GM23338 (cell line): ENCODE measurements around the gene GALNT9. TPM values are rescaled to one million over a fixed set of nuclear protein-coding genes. Genes with fewer than 3 reads are reported as not detected.

ENCODE experiments used
- ATAC-seq: fragments of 200-7000 bp; cut with Tn5 transposase; 3 replicates; pipeline ENCODE4 v1.9.1; 2020
- DNase-seq: peaks from one replicate; pipeline ENCODE4 v3.0.0-alpha.2; 2015; ENCODE audit warnings: low spot score
- H2AFZ ChIP-seq: fragments of 200-600 bp; sonication (generic); 2 replicates; pipeline ENCODE4 v1.8.0; 2016; ENCODE audit warnings: antibody characterized with exemption, mild to moderate bottlenecking, moderate library complexity
- H3F3A ChIP-seq: fragments of 200-600 bp; sonication (generic); replicated peaks from 2 replicates; pipeline ENCODE4 v1.8.0; 2017; ENCODE audit warnings: antibody characterized with exemption, mixed run types, low read depth
- H3K27ac ChIP-seq: fragments of 200-600 bp; sonication (generic); 2 replicates; pipeline ENCODE4 v1.6.1; 2016; ENCODE audit warnings: low read depth
- H3K27me3 ChIP-seq: fragments of 200-600 bp; sonication (generic); 2 replicates; pipeline ENCODE4 v1.8.0; 2016; ENCODE audit warnings: mild to moderate bottlenecking, mixed run types, moderate library complexity; ENCODE audit not compliant: insufficient read depth
- H3K36me3 ChIP-seq: fragments of 200-600 bp; sonication (generic); 2 replicates; pipeline ENCODE4 v1.8.0; 2016; ENCODE audit warnings: mild to moderate bottlenecking; ENCODE audit not compliant: insufficient read depth
- H3K4me1 ChIP-seq: fragments of 200-600 bp; sonication (generic); 2 replicates; pipeline ENCODE4 v1.8.0; 2016; ENCODE audit warnings: mild to moderate bottlenecking, moderate library complexity; ENCODE audit not compliant: insufficient read depth
- H3K4me2 ChIP-seq: fragments of 200-600 bp; sonication (generic); 2 replicates; pipeline ENCODE4 v1.7.1; 2017; ENCODE audit warnings: mixed run types
- H3K4me3 ChIP-seq: fragments of 200-600 bp; sonication (generic); 2 replicates; pipeline ENCODE4 v1.6.1; 2016; ENCODE audit warnings: mixed run types
- H3K79me2 ChIP-seq: fragments of 200-600 bp; sonication (generic); replicated peaks from 2 replicates; pipeline ENCODE4 v1.8.0; 2017; ENCODE audit warnings: mild to moderate bottlenecking; ENCODE audit not compliant: insufficient read depth
- H3K9me2 ChIP-seq: fragments of 200-600 bp; sonication (generic); 2 replicates; pipeline ENCODE4 v1.8.0; 2017; ENCODE audit not compliant: insufficient read depth
- H4K20me1 ChIP-seq: fragments of 200-600 bp; sonication (generic); replicated peaks from 2 replicates; pipeline ENCODE4 v1.8.0; 2017; ENCODE audit warnings: mild to moderate bottlenecking; ENCODE audit not compliant: insufficient read depth
- H3K27ac Mint-ChIP-seq: 2 replicates; pipeline ENCODE4 v1.8.0; 2020; ENCODE audit warnings: inconsistent platforms, mild to moderate bottlenecking, moderate library complexity, mixed read lengths
- H3K27me3 Mint-ChIP-seq: 3 replicates; pipeline ENCODE4 v1.8.0; 2022; ENCODE audit warnings: low read depth, mild to moderate bottlenecking, moderate library complexity, mixed read lengths, inconsistent platforms; ENCODE audit not compliant: insufficient read depth, poor library complexity
- H3K36me3 Mint-ChIP-seq: 3 replicates; pipeline ENCODE4 v1.8.0; 2021; ENCODE audit warnings: low read depth, mild to moderate bottlenecking, inconsistent platforms, moderate library complexity, mixed read lengths
- H3K4me1 Mint-ChIP-seq: 3 replicates; pipeline ENCODE4 v1.8.0; 2020; ENCODE audit warnings: mild to moderate bottlenecking, inconsistent platforms, mixed read lengths
- H3K4me3 Mint-ChIP-seq: 3 replicates; pipeline ENCODE4 v1.8.0; 2021; ENCODE audit warnings: moderate library complexity, mild to moderate bottlenecking, inconsistent platforms, mixed read lengths
- H3K9me3 Mint-ChIP-seq: 3 replicates; pipeline ENCODE4 v1.8.0; 2020; ENCODE audit warnings: moderate library complexity, mild to moderate bottlenecking, inconsistent platforms, mixed read lengths
- CREB1 ChIP-seq: fragments of 250-450 bp; sonication (Bioruptor Pico); IDR thresholded peaks from 2 replicates; pipeline ENCODE4 v1.5.0; 2020; ENCODE audit warnings: low read depth, mild to moderate bottlenecking, moderate library complexity
- CTCF ChIP-seq, 2 experiments: fragments of 200-600 bp in 1 of 2; sonication (generic) in 1 of 2; conservative IDR thresholded peaks; 2 replicates each; pipeline versions ENCODE4 v1.5.1 to v1.6.1; 2016 to 2017; ENCODE audit warnings: antibody characterized with exemption in 2 of 2, low read depth in 2 of 2, mild to moderate bottlenecking in 2 of 2, moderate library complexity in 1 of 2
- EZH2phosphoT487 ChIP-seq: fragments of 200-600 bp; sonication (generic); IDR thresholded peaks from one replicate; pipeline ENCODE4 v1.8.1; 2018; ENCODE audit warnings: antibody characterized with exemption; ENCODE audit not compliant: unreplicated experiment
- NANOG ChIP-seq: IDR thresholded peaks from 2 replicates; pipeline ENCODE4 v1.6.1; 2016; ENCODE audit warnings: antibody characterized with exemption, borderline replicate concordance
- STAT1 ChIP-seq: IDR thresholded peaks from one replicate; pipeline ENCODE4 v1.6.1; 2016; ENCODE audit warnings: antibody characterized with exemption; ENCODE audit not compliant: unreplicated experiment
- polyA plus RNA-seq: library from polyadenylated mRNA; unstranded; fragments of >200 nt; fragmentation: Nextera tagmentation; extraction: Ambion mirVana; gene quantifications from 2 replicates; pipeline ENCODE4 v1.2.1, GENCODE V29; 2016
- total RNA-seq: library from RNA; depleted of rRNA; stranded (reverse); fragments of >200 nt; shearing (Covaris generic); gene quantifications from 2 replicates; pipeline ENCODE4 v1.2.3, GENCODE V29; 2014
- TF ChIP-seq, protein P1 (sequence below): IDR thresholded peaks from one replicate; pipeline ENCODE4 v1.6.1; 2018; ENCODE audit warnings: antibody characterized with exemption; ENCODE audit not compliant: unreplicated experiment
- TF ChIP-seq, protein P2 (sequence below): IDR thresholded peaks from 2 replicates; pipeline ENCODE4 v1.6.1; 2016; ENCODE audit warnings: antibody characterized with exemption

Gene GALNT9
- total and polyA plus RNA-seq, 2 experiments from 2014 or later: 0.81 to 2.5 TPM

GRCh38 chr12:132211816-132212215, 117.6 kb downstream of the GALNT9 start:
- Mint-ChIP-seq H3K27ac (no peak overlapping the region), H3K27me3 (peaks cover 24% of the 10 kb centered on the region)
- no peak overlapping the region for H3K27ac ChIP-seq

GRCh38 chr12:132211326-132211725, 118.1 kb downstream of the GALNT9 start:
- no peaks in the 10 kb centered on the region for H4K20me1 ChIP-seq
- Mint-ChIP-seq H3K27ac (no peak overlapping the region), H3K36me3 (no peaks in the 10 kb centered on the region), H3K27me3 (peaks cover 29% of the 10 kb centered on the region), H3K4me1 (no peaks in the 10 kb centered on the region), H3K9me3 (no peaks in the 10 kb centered on the region; the same call in 1 of the 3 replicates), H3K4me3 (no peak overlapping the region)
- H3K4me3 ChIP-seq: no peak overlapping the region
- no peaks in the 10 kb centered on the region for H3K36me3 ChIP-seq
- no peak for ATAC-seq
- H3K79me2 ChIP-seq: no peaks in the 10 kb centered on the region
- no peaks in the 10 kb centered on the region for H3K4me1 ChIP-seq
- H3K27me3 ChIP-seq: no peaks in the 10 kb centered on the region
- H3K27ac ChIP-seq: no peak overlapping the region
- H3F3A ChIP-seq: no peaks in the 10 kb centered on the region
- H3K4me2 ChIP-seq: no peak overlapping the region
- no peaks in the 10 kb centered on the region for H3K9me2 ChIP-seq
- no peak overlapping the region for H2AFZ ChIP-seq
- DNase-seq: no peak
- TF ChIP-seq NANOG (no peak), CREB1 (CRISPR knock-in tag) (no peak), CTCF (conservative IDR thresholded peaks at IDR 0.05; ENCODE audit: low read depth in 2 of 2) (no peak)
- TF ChIP-seq, protein P1, sequence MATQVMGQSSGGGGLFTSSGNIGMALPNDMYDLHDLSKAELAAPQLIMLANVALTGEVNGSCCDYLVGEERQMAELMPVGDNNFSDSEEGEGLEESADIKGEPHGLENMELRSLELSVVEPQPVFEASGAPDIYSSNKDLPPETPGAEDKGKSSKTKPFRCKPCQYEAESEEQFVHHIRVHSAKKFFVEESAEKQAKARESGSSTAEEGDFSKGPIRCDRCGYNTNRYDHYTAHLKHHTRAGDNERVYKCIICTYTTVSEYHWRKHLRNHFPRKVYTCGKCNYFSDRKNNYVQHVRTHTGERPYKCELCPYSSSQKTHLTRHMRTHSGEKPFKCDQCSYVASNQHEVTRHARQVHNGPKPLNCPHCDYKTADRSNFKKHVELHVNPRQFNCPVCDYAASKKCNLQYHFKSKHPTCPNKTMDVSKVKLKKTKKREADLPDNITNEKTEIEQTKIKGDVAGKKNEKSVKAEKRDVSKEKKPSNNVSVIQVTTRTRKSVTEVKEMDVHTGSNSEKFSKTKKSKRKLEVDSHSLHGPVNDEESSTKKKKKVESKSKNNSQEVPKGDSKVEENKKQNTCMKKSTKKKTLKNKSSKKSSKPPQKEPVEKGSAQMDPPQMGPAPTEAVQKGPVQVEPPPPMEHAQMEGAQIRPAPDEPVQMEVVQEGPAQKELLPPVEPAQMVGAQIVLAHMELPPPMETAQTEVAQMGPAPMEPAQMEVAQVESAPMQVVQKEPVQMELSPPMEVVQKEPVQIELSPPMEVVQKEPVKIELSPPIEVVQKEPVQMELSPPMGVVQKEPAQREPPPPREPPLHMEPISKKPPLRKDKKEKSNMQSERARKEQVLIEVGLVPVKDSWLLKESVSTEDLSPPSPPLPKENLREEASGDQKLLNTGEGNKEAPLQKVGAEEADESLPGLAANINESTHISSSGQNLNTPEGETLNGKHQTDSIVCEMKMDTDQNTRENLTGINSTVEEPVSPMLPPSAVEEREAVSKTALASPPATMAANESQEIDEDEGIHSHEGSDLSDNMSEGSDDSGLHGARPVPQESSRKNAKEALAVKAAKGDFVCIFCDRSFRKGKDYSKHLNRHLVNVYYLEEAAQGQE: no peak
- TF ChIP-seq, protein P2, sequence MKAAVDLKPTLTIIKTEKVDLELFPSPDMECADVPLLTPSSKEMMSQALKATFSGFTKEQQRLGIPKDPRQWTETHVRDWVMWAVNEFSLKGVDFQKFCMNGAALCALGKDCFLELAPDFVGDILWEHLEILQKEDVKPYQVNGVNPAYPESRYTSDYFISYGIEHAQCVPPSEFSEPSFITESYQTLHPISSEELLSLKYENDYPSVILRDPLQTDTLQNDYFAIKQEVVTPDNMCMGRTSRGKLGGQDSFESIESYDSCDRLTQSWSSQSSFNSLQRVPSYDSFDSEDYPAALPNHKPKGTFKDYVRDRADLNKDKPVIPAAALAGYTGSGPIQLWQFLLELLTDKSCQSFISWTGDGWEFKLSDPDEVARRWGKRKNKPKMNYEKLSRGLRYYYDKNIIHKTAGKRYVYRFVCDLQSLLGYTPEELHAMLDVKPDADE: no peak

More at GRCh38 chr12:132211816-132212215, 117.6 kb downstream of the GALNT9 start:
- Histone ChIP-seq H3K79me2 (no peaks in the 10 kb centered on the region), H3F3A (no peaks in the 10 kb centered on the region), H3K36me3 (no peaks in the 10 kb centered on the region), H3K4me1 (no peaks in the 10 kb centered on the region), H3K4me2 (no peak overlapping the region), H4K20me1 (no peaks in the 10 kb centered on the region), H2AFZ (no peak overlapping the region), H3K27me3 (0 out of 2 replicates have a peak, but pooled peaks cover 3% of the 10 kb centered on the region), H3K9me2 (no peaks in the 10 kb centered on the region), H3K4me3 (no peak overlapping the region)
- TF ChIP-seq EZH2phosphoT487: no peak
- TF ChIP-seq, protein P2: no peak
- TF ChIP-seq CREB1 (CRISPR knock-in tag): no peak
- TF ChIP-seq NANOG: no peak
- TF ChIP-seq, protein P1: no peak
- no peak for TF ChIP-seq STAT1
- no peak for DNase-seq
- Mint-ChIP-seq H3K4me1 (no peaks in the 10 kb centered on the region), H3K4me3 (no peak overlapping the region), H3K9me3 (no peaks in the 10 kb centered on the region; the same call in none of the 3 replicates), H3K36me3 (no peaks in the 10 kb centered on the region)
- no peak for ATAC-seq
